ENCODE measurements around the gene RIC3.

GRCh38 chr11:8101421-8101820, 67.4 kb downstream of the RIC3 start:
- TF ChIP-seq, protein P1, sequence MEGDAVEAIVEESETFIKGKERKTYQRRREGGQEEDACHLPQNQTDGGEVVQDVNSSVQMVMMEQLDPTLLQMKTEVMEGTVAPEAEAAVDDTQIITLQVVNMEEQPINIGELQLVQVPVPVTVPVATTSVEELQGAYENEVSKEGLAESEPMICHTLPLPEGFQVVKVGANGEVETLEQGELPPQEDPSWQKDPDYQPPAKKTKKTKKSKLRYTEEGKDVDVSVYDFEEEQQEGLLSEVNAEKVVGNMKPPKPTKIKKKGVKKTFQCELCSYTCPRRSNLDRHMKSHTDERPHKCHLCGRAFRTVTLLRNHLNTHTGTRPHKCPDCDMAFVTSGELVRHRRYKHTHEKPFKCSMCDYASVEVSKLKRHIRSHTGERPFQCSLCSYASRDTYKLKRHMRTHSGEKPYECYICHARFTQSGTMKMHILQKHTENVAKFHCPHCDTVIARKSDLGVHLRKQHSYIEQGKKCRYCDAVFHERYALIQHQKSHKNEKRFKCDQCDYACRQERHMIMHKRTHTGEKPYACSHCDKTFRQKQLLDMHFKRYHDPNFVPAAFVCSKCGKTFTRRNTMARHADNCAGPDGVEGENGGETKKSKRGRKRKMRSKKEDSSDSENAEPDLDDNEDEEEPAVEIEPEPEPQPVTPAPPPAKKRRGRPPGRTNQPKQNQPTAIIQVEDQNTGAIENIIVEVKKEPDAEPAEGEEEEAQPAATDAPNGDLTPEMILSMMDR (IDR thresholded peaks at IDR 0.05; ENCODE audit: control extremely low read depth in 1 of 3, insufficient read depth in 1 of 3, low read depth in 1 of 3, low read length in 3 of 3): no peak
- TF ChIP-seq ZNF274 (IDR thresholded peaks at IDR 0.05; ENCODE audit: borderline replicate concordance, extremely low read depth, low read length) (no peak), POLR2AphosphoS5 (IDR thresholded peaks at IDR 0.05; ENCODE audit: low read depth, low read length) (no peak), EZH2 (IDR thresholded peaks at IDR 0.05; ENCODE audit: low read depth, low read length, severe bottlenecking) (no peak), KDM1A (IDR thresholded peaks at IDR 0.05; ENCODE audit: borderline replicate concordance, low read length) (no peak), POLR2A (IDR thresholded peaks at IDR 0.05; ENCODE audit: control extremely low read depth in 1 of 2, low read depth in 2 of 2, low read length in 2 of 2) (no peak), CEBPB (IDR thresholded peaks at IDR 0.05; ENCODE audit: low read depth, low read length) (no peak), SIX5 (IDR thresholded peaks at IDR 0.05; ENCODE audit: low read depth, low read length) (no peak), HDAC2 (IDR thresholded peaks at IDR 0.05; ENCODE audit: borderline replicate concordance in 1 of 2, low read depth in 2 of 2, low read length in 2 of 2) (no peak), KDM5A (IDR thresholded peaks at IDR 0.05; ENCODE audit: low read length) (no peak), EP300 (IDR thresholded peaks at IDR 0.05; ENCODE audit: borderline replicate concordance in 1 of 2, low read depth in 2 of 2, low read length in 2 of 2) (no peak)
- TF ChIP-seq, protein P2, sequence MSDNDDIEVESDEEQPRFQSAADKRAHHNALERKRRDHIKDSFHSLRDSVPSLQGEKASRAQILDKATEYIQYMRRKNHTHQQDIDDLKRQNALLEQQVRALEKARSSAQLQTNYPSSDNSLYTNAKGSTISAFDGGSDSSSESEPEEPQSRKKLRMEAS (IDR thresholded peaks at IDR 0.05): no peak
